GM19043 (cell line): ENCODE results near the gene EHBP1.
"Not testable (repeated sequence)": the region's sequence is repeated elsewhere in the genome, so short reads cannot be mapped to it uniquely, and the experiment has no call there.

Source experiments
- ATAC-seq: cut with Tn5 transposase; IDR thresholded peaks from one replicate; pipeline ENCODE4 v1.9.1; 2021; ENCODE audit warnings: low read depth; ENCODE audit not compliant: unreplicated experiment

Gene EHBP1

DNA sequence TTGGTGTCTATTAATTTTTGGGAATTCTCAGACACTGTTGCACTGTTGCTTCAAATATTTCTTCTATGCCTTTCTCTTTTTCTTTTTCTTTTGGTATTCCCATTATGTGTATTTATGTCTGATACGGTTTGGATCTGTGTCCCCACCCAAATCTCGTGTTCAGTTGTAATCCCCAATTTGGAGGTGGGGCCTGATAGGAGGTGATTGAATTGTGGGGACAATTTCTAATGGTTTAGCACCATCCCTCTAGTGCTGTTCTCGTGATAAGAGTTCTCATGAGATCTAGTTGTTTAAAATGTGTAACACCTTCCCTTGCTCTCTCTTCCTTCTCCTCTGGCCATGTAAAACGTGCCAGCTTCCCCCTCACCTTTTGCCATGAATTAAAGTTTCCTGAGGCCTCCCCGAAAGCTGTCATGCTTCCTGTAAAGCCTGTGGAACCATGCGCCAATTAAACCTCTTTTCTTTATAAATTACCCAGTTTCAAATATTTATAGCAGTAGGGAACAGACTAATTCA, 26.8 kb downstream of the EHBP1 start:
- ATAC-seq = no peak

DNA sequence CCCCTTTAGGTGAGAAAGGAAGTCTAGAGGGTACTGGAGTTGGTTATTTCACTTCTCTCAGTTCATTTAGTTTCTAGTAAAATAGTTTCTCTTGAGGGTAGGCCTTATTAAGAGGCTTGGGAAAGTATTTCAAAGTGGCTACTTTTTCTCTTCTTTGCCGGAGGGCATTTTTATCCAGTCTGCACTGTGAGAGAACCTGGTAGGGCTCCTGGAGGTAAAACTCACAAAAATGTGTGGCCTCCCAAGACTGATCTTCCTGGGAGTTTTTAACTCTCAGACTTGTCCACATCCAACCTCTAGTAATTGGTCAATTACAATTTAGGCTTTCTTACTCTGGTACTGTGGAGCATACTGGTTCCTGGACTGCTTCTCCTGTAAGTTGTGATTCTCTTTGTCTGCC, 28.0 kb downstream of the EHBP1 start:
- no peak for ATAC-seq

DNA sequence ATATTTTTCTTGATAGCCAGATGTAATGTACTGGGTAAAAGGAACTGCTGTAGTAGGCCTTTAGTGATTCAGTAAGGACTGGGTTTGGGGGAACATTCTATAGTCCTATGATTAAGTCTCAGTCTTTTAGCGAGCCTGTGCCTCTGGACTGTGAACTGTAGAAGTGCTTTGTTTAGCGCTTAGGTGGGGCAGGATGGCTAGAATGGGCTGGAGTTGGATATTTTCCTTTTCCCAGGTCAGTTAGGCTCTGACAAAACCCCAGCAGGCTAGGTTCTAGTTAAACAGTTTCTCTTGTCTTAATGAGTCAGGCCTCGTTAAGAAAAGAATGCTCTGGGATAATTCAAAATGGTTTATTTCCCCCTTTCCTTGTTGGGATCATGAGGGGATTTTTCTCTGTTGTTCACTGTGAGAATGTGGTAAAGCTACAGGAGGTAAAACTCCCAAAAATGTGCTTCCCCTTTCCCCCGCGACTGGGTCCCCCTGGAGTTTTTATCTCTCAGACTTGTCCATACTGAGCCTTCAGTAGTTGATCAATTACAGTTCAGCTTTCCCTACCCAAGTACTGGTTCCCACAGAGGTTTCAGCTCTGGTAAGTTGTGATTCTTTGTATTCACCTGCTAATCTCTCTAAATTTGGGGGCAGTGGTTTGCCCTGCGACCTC, 31.5 kb downstream of the EHBP1 start:
- ATAC-seq = no peak

DNA sequence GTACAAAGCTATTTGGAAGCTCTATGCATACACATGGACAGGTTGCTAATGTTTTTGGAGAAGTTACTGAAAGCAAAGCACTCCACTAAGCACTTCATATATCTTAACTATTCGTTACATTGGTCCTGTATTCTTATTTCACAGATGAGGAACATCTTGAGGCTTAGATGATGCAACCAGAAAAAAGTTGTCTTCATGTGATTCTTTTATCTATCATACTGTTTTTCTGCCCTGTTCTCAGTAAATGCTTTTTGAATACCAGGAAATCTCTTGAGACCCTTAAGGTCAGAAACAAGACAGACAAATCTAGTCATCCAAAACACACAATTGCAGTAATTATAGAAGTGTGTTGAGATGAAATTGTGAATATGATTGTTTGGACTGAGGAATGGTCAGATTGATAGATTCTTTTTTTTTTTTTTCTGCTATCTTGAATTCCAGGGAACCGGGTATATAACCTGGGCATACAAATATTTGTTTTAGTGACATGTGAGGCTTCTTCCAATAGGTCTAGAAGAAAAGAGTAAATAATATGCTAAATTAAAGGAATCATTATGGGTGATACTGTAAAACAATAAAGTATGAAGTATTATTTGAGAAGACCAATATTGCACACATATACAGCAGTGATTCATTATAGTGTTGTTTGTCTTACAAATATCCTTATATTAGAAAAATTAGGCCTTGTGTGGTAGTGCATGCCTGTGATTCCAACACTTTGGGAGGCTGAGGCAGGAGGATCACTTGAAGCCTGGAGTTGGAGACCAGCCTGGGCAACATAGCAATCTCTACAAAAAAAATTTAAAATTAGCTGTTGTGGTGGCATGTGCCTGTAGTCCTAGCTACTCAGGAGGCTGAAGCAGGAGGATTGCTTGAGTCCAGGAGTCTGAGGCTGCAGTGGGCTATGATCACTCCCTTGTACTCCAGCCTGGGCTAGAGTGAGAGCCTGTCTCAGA, 33.7 kb downstream of the EHBP1 start:
- ATAC-seq = no peak

DNA sequence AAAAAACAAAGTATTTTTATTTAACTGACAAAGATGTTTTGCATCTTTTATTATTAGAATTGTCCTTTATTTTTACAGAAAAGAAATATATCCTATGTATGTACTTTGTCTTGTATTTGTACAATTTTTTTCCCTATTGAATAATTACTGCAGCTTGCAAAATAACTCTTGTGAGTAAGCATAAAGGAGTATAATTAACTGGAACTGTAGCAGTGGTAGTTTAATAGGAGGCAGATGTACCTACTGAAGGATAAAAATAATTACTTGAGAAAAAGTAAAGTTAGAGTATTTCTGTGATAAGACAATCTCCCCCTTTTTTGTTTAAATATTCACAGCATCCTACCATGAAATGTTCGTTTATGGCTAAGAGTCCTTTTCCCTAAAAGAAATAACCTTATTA, 34.7 kb downstream of the EHBP1 start:
- ATAC-seq = no peak

DNA sequence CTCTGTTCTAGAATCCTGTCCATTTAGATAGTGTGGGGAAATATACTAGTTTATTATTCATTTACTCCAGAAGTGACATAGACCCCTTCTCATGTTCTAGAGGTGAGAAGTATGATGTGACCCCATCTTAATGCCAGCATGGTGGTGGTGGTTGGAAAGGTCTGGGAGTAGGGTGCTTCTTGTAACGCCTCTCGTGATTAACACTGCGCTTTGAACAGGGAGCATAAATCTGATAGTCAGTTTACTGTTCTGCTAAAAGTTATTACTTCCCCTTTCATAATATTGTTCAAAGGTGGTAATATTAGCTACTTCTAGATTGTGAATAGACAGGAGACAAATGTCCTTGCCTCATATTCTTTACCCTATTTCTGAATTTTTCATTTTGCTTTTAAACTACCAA, 35.6 kb downstream of the EHBP1 start:
- no peak for ATAC-seq

DNA sequence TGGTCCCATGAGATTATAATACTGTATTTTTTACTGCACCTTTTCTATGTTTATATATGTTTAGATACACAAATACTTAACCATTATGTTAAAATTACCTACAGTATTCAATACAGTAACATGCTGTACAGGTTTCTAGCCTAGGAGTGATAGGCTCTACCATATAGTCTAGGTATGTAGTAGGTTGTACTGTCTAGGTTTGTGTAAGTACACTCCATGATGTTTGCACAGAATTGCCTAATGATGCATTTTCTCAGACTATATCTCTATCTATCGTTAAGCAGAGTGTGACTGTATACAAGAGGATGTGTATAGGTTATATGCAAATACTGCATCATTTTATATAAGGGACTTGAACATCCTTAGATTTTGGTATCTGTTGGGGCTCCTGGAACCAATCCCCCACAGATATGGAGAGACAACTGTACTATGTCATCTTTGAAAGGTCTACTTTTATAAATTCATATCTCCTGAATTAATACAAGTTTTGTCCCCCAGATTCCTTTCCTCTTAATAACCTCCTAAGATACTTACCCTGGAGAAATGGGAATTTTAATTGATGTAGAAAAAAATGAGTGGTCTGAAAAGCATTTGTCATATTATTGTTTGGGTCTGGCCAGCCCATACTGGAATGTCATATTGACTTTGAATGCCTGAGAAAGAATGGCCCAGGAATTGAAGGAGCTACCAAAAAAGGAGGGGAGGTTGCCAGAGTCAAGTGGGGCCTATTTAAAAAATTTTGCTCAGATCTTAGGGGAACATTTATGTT, 36.6 kb downstream of the EHBP1 start:
- no peak for ATAC-seq

DNA sequence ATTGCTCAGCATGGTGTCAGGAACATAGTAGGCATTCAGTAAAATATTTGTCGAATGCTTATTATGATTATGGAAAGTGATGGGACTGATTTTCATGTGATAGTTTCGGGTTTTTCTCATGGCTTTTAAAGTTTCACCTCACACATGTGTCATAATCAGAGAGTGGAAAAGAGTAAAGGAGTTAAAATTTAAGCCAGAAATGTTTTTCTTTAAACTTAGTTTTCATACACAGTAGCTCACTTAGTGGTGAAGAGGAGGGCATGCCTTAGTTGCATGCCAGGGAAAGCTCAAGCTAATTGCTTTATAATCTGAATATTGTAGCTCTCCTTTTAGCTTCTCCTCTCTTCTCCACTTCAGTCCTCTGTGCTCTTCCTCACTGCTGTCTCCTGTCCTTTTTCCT, 38.0 kb downstream of the EHBP1 start:
- peak; percentile 42 for ATAC-seq

DNA sequence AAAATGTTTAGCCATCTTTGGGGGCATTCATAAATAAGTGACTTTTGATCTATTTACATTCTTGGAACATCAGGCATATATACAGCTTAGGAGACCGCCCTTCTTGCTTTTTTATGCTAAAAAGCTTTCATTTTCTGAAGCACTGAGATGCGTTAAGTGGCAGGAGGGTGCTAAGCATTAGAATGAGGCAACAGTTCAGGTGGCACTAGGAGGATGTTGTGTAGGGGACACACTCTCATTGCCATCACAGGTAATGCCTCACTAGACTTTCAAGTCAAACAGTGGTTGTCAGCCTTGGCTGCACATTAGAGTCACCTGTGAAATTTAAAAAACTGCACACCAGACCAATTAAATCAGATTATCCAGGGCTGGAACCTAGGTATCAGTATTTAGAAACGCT, 39.1 kb downstream of the EHBP1 start:
- ATAC-seq = no peak

DNA sequence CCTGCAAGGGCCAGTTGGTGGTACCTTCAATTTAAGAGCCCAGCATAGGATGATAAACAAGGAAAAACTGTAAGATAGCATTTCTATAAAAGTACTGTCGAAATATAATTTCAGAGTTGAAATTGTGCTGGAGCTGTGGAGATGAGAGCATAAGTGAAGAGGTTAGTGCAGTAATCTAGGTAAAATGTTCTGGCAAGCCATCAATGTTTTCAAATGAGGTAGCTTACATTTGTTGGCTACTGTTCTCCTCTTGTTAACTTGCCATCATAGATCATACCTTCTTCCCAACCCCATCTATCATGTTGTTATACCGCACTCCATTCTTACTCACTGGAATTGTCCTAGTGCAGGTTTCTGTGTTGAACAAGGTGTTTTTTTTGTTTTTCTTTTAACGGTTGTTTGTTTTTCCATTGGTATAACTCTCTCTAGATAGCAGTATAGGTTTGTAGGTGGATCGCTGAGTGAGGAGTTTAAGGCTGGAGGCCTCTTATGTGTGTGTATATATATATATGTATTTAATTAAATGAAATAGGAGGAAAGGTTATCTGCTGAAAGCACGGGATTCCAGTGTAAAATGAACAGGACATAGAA, 40.5 kb downstream of the EHBP1 start:
- ATAC-seq = no peak

DNA sequence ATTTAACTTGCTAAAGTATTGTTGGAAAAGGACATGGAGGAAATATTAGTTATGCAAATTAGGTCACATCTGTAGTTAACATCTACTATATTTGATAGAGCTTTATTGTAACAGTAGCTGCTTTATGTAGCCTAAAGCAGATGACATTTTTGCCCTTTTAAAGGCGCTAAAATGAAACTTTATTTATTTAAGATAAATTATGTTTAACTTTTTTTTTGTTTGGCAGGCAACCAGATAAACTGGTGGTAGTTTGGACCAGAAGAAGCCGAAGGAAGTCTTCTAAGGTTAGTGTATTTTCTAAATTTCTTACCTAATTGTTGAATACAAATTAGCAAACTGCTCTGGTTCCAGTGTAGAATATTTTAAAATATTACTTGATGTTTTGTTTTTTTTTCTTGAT, 41.7 kb downstream of the EHBP1 start:
- ATAC-seq = no peak

DNA sequence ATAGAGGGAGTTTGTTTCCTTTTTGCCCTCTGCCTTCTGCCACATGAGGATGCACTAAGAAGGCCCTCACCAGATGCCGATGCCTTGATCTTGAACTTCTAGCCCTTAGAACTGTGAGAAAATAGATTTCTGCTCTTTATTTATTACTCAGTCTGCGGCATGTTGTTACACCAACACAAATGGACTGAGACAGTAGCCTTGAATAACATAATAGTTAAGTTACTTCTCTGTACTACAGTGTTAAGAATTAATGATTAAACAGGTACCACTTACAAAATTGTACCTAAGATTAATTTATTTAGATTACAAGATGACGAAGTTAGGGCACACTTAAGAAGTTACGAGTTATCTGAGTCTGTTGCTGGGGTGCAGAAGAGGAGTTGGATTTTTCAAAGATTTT, 42.4 kb downstream of the EHBP1 start:
- ATAC-seq = no peak

DNA sequence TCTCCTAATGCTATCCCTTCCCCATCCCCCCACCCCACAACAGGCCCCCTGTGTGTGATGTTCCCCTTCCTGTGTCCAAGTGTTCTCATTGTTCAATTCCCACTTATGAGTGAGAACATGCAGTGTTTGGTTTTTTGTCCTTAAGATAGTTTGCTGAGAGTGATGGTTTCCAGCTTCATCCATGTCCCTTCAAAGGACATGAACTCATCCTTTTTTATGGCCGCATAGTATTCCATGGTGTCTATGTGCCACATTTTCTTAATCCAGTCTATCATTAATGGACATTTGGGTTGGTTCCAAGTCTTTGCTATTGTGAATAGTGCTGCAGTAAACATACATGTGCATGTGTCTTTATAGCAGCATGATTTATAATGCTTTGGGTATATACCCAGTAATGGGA, 43.6 kb downstream of the EHBP1 start:
- ATAC-seq = not testable (repeated sequence)

DNA sequence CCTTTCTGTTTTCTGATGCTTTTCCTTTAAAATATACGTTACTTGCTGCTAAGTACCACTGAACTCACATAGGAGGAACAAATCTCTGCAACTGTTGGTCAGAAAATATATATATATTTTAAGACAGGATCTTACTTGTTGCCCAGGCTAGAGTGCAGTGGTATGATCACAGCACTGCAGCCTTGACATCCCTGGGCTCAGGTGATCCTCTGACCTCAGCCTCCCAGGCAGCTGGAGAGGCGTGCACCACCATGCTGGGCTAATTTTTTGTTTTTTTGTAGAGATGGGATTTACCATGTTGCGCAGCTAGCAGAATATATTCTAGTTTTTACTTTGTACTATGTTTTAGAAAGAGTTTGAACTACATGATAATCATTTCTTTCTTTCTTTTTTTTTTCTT, 51.5 kb downstream of the EHBP1 start:
- no peak for ATAC-seq

DNA sequence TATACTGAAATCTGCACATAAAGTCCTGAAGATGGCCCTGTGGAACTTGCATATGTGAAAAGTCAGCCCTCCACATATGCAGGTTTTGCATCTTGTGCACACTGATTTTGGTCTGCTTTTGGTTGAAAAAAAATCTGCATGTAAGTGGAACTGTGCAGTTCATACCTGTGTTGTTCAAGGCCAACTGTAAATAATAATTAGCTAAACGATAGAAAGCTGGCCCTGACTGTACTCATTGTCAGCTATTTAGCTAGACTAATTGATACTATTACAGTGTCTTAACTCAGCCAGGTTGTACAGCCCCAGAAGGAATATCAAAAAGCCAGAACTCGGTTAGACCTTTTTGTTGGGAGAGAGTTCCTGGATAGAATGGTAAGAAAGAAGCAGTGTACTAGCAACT, 54.5 kb downstream of the EHBP1 start:
- no peak for ATAC-seq

DNA sequence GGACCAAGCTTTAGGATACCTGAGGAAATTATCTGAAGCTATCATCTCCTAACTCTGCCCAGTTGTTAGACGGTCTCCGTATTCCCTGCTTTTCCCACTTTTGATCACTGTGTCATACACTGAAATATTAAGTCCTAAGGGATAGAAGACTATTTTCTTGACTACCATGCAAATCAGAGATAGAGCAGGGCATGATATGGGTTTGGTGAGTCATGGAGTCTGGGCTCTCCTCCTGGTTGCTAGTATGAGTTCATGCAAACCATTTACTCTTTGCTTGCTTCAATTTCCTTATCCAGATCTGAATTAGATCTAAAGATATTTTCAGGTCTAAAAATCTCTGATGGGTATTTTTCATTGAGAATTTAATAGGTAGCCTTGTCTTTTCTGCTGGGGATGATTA, 55.0 kb downstream of the EHBP1 start:
- ATAC-seq = no peak

DNA sequence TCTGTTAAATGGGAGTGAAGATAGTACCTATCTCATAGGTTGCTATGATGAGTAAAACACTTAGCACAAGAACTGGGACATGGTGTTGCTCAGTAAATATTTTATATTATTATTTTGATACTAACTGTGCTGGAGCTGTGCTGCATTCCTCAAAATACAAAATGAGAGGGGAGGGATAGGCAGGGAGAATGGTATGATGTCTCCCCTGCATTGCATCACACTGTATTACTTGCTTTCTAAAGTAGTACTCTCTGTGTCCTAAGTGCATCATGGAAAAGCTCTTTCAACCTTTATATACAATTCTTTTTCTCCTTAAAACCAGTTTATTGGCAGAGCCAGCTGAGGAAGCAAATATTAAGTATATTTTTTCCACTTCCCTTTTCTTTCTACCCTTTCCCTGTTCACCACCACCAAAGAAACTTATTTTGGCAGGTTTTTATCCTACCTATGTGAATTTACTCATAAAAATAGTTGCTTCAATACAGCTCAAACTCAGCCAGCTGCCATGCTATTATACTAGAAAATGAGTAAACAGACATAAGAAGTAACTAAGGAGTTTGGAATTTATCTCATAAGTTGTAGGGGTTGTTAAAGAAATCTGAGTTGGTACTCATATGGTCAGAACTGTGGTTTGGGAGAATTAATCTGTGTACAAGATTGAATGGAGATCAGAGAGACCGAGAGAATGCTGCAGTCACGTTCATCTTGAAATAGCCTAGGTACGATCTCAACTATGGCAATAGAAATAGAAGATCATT, 60.3 kb downstream of the EHBP1 start:
- no peak for ATAC-seq

DNA sequence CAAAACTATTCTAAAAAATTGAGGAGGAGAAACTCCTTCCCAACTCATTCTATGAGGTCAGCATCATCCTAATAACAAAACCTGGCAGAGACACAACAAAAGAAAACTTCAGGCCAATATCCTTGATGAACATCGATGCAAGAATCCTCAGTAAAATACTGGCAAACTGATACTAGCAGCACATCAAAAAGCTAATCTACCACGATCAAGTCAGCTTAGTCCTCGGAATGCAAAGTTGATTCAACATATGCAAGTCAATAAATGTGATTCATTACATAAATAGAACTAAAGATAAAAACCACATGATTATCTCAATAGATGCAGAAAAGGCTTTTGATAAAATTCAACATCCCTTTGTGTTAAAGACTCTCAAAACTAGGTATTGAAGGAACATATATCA, 63.1 kb downstream of the EHBP1 start:
- ATAC-seq = no peak

DNA sequence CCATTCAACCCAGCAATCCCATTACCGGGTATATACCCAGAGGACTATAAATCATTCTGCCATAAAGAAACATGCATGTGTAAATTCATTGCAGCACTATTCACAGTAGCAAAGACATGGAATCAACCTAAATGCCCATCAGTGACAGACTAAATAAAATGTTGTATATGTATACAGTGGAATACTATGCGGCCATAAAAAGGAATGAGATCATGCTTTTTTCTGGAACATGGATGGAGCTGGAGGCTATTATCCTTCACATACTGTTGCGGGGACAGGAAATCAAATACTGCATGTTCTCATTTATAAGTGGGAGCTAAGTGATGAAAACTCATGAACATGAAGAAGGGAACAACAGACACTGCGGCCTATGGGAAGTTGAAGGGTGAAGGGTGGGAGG, 65.1 kb downstream of the EHBP1 start:
- no peak for ATAC-seq
